ENCODE measurements around the gene UPK3A.

DNA sequence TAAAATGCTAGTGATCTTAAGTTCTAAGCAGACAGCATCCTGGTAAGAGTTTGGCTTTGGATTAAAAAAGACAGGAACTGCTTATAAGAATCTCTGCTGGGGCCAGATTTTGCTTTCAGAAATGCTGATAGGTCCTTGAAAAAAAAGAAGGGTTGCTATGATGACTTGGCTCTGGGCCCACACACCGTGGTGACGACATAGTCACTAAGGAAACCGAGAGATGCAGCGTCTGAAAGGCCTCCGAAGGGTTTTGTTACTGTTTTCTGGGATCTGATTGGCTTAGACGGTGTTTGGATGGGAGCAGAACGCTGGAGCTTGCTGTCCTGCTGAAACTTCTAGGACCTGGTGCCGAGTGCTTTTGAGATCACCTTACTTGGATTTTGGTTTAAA lies 33.4 kb downstream of the UPK3A start:
- TF ChIP-seq POLR2AphosphoS5 (IDR thresholded peaks at IDR 0.05; ENCODE audit: borderline replicate concordance, low read depth, low read length) (no peak), EZH2 (IDR thresholded peaks at IDR 0.05) (no peak)
